ENCODE results near the gene VPS72.

VPS72 gene

GRCh38 chr1:151134396-151134795 lies 55.6 kb downstream of the VPS72 start:
- ATAC-seq: no peak

GRCh38 chr1:151133018-151133806 lies 56.8 kb downstream of the VPS72 start:
- TF ChIP-seq CSDC2 (CRISPR knock-in tag; IDR thresholded peaks at IDR 0.05) (no peak), TCF4 (CRISPR knock-in tag; IDR thresholded peaks at IDR 0.05; ENCODE audit: borderline replicate concordance) (no peak), ZNF70 (CRISPR knock-in tag; IDR thresholded peaks at IDR 0.05) (no peak), SNAI2 (CRISPR knock-in tag; IDR thresholded peaks at IDR 0.05) (no peak), ZNF8 (CRISPR knock-in tag; IDR thresholded peaks at IDR 0.05) (no peak)
- no peak for ATAC-seq

More at GRCh38 chr1:151134396-151134795, 55.6 kb downstream of the VPS72 start:
- TF ChIP-seq, protein P1, sequence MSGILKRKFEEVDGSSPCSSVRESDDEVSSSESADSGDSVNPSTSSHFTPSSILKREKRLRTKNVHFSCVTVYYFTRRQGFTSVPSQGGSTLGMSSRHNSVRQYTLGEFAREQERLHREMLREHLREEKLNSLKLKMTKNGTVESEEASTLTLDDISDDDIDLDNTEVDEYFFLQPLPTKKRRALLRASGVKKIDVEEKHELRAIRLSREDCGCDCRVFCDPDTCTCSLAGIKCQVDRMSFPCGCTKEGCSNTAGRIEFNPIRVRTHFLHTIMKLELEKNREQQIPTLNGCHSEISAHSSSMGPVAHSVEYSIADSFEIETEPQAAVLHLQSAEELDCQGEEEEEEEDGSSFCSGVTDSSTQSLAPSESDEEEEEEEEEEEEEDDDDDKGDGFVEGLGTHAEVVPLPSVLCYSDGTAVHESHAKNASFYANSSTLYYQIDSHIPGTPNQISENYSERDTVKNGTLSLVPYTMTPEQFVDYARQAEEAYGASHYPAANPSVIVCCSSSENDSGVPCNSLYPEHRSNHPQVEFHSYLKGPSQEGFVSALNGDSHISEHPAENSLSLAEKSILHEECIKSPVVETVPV (CRISPR knock-in tag; IDR thresholded peaks at IDR 0.05): no peak
- no peak for TF ChIP-seq PPARA (CRISPR knock-in tag; IDR thresholded peaks at IDR 0.05; ENCODE audit: borderline replicate concordance)
- TF ChIP-seq ZNF565 (CRISPR knock-in tag; conservative IDR thresholded peaks at IDR 0.05; ENCODE audit: low read depth): no peak
- no peak for TF ChIP-seq TSHZ2 (CRISPR knock-in tag; IDR thresholded peaks at IDR 0.05)
- no peak for TF ChIP-seq CREB5 (CRISPR knock-in tag; IDR thresholded peaks at IDR 0.05; ENCODE audit: low read depth)
- TF ChIP-seq RARB (CRISPR knock-in tag; IDR thresholded peaks at IDR 0.05): no peak
- TF ChIP-seq POU6F1 (CRISPR knock-in tag; IDR thresholded peaks at IDR 0.05; ENCODE audit: borderline replicate concordance, low read depth): no peak
- TF ChIP-seq, protein P2, sequence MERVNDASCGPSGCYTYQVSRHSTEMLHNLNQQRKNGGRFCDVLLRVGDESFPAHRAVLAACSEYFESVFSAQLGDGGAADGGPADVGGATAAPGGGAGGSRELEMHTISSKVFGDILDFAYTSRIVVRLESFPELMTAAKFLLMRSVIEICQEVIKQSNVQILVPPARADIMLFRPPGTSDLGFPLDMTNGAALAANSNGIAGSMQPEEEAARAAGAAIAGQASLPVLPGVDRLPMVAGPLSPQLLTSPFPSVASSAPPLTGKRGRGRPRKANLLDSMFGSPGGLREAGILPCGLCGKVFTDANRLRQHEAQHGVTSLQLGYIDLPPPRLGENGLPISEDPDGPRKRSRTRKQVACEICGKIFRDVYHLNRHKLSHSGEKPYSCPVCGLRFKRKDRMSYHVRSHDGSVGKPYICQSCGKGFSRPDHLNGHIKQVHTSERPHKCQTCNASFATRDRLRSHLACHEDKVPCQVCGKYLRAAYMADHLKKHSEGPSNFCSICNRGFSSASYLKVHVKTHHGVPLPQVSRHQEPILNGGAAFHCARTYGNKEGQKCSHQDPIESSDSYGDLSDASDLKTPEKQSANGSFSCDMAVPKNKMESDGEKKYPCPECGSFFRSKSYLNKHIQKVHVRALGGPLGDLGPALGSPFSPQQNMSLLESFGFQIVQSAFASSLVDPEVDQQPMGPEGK (CRISPR knock-in tag; IDR thresholded peaks at IDR 0.05; ENCODE audit: borderline replicate concordance): no peak
- TF ChIP-seq ZC3H10 (CRISPR knock-in tag; IDR thresholded peaks at IDR 0.05): no peak
- TF ChIP-seq OSR1 (CRISPR knock-in tag; IDR thresholded peaks at IDR 0.05): no peak
- TF ChIP-seq GLIS3 (CRISPR knock-in tag; IDR thresholded peaks at IDR 0.05): no peak
- no peak for TF ChIP-seq ISL1 (CRISPR knock-in tag; IDR thresholded peaks at IDR 0.05)
- no peak for TF ChIP-seq TOX (CRISPR knock-in tag; IDR thresholded peaks at IDR 0.05; ENCODE audit: borderline replicate concordance)
- TF ChIP-seq TCF4 (CRISPR knock-in tag; IDR thresholded peaks at IDR 0.05; ENCODE audit: borderline replicate concordance): no peak
- no peak for TF ChIP-seq ZNF70 (CRISPR knock-in tag; IDR thresholded peaks at IDR 0.05)
- TF ChIP-seq ZNF8 (CRISPR knock-in tag; IDR thresholded peaks at IDR 0.05): no peak
- TF ChIP-seq ZFP3 (CRISPR knock-in tag; IDR thresholded peaks at IDR 0.05): no peak

DNA sequence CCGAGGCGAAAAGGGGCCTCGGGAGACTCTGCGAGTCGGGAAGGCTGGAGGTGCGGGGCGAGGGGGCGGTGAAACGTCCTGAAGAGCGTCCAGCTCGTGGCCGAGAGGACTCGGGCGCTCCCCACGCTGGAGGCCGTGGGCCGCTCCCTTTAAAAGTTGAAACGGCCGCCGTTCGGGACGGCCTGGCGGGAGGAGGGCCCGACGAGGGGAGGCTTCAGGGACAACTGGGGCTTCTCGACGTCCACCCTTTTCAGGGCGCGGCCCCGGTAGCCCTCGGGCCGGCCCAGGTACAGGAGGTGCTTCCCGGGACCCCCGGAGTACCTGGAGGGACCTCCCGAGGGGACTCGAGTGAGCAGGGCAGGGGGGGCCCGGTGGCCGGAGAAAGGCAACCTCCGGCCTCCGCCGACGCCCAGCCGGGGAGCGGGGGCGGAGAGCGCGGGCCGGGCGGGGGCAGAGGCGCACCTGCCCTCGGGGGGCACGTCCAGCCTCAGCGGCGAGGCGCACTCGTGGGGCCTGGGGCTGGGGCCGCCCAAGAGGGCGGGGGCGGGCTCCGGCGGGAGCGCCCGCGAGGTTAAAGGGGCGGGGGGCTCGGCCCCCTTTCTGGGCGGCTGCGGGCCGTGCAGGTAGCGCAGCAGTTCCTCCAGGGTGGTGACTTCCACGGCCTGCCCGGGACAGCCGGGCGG lies 57.5 kb downstream of the VPS72 start:
- no peak for ATAC-seq
- TF ChIP-seq TCF4 (CRISPR knock-in tag; IDR thresholded peaks at IDR 0.05; ENCODE audit: borderline replicate concordance): no peak
- no peak for TF ChIP-seq ZNF565 (CRISPR knock-in tag; conservative IDR thresholded peaks at IDR 0.05; ENCODE audit: low read depth)
- TF ChIP-seq ZFP30 (CRISPR knock-in tag; IDR thresholded peaks at IDR 0.05): no peak
- no peak for TF ChIP-seq RARB (CRISPR knock-in tag; IDR thresholded peaks at IDR 0.05)
- TF ChIP-seq ZNF8 (CRISPR knock-in tag; IDR thresholded peaks at IDR 0.05): no peak
- TF ChIP-seq OSR1 (CRISPR knock-in tag; IDR thresholded peaks at IDR 0.05): no peak
- TF ChIP-seq CSDC2 (CRISPR knock-in tag; IDR thresholded peaks at IDR 0.05): no peak
- TF ChIP-seq ARNTL (CRISPR knock-in tag; IDR thresholded peaks at IDR 0.05; ENCODE audit: borderline replicate concordance, low read depth): no peak
- no peak for TF ChIP-seq ESRRG (CRISPR knock-in tag; IDR thresholded peaks at IDR 0.05)
- TF ChIP-seq, protein P2 (CRISPR knock-in tag; IDR thresholded peaks at IDR 0.05; ENCODE audit: borderline replicate concordance): no peak
- TF ChIP-seq SNAI2 (CRISPR knock-in tag; IDR thresholded peaks at IDR 0.05): no peak
- no peak for TF ChIP-seq PPARA (CRISPR knock-in tag; IDR thresholded peaks at IDR 0.05; ENCODE audit: borderline replicate concordance)
- no peak for TF ChIP-seq GLIS3 (CRISPR knock-in tag; IDR thresholded peaks at IDR 0.05)
